Measurements from ENCODE around the gene SPDYE4.
A peak's percentile ranks its signal among the peaks of the same experiment; 100 is the strongest.

Gene SPDYE4

DNA sequence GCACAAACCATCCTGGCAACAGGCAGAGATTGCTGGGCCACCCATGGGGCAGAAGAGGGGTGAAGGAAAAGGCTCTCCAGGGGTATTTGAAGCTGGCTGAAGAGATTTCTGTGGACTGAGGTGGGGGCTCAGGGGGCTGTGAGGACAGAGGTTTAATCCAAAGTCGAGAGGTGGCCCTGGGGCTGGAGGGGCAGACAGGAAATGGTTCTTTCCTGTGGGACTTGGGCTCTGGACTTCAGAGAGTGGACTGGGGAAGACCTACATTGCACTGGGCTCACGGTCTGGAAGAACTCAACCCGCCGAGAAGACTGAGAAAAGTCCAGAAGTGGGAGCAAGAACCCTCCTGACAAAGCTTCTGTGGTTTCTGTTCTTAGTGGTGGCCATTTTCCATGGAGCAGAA, 16.6 kb downstream of the SPDYE4 start:
- no peak for DNase-seq (ENCODE audit: low read depth in 1 of 2, low spot score in 1 of 2)

DNA sequence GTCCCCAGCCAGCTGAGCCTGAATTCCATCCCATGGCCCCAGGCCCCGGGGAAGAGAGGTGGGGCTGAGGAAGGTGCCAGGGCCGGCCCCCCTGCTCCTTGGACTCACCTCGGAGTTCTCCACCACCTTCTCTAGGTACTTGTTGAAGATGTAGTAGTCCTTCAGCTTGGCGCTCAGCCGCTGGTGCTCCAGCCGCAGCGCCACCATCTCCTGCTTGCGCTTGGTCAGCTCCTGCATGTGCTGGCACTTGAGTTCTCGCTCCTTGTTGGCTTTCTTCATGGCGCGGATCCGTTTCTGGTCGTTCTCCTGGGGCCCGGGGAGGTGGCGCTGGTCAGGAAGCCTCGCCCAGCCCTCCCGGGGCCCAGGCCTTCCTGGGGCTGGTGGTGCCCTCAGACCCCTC, 17.0 kb downstream of the SPDYE4 start:
- DNase-seq (ENCODE audit: low read depth in 1 of 2, low spot score in 1 of 2) = no peak

DNA sequence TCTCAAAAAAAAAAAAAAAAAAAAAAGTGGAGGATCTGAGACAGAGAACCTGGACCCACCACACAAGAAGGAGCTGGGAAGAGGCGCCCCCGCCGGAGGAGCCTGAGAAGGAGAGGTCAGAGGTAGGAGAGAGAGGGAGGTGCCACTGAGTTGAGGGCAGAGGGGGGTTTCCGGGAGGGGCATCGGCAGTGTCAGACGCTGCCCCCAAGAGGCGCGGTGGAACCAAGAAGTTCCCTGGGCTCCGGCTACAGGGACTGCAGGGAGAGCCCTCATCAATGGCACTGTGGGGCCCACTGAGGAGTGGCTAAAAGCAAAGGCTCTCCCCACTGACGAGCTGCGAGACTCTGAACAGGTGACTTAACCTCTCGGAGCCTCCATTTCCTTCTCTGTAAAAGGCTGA, 17.9 kb downstream of the SPDYE4 start:
- DNase-seq (ENCODE audit: low read depth in 1 of 2, low spot score in 1 of 2) = peak in 1 of 2 donors; percentile 15

DNA sequence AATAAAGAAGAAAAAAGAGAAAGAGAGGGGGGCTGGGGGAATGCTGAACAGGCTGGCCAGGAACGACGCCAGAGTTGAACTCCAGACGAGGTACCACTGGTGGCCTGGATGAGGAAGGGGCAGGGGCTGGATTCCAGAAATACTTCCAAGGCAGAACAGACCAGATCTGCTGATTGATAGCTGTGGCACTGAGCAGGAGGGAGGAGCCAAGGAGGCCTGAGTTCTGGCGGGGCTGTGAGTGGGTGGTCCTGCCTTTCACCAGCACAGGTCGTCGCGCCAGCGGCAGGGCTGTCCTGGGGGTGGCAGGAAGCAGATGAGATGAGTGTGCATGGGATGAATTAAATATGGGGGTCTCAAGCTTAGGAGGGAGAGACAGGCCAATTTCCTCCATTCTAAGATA, 19.2 kb downstream of the SPDYE4 start:
- DNase-seq (ENCODE audit: low read depth in 1 of 2, low spot score in 1 of 2) = no peak

DNA sequence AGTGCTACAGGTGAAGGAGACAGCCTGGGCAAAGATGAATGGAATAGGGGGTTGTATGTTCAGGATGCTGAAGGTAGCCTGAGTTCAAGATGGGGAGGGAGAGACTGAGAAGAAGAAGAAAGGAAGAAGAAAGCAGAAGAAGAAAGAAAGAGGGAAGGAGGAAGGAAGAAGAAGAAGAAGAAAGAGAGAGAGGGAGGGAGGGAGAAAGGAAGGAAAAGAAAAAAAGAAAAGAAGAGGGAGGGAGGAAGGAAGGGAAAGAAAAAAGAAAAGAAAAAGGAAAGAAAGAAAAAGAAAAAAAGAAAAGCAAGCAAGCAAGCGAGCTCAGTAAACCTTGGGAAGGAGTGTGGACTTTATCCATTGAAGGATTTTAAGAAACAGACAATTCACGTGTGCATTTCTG, 21.6 kb downstream of the SPDYE4 start:
- DNase-seq (ENCODE audit: low read depth in 1 of 2, low spot score in 1 of 2) = no peak

DNA sequence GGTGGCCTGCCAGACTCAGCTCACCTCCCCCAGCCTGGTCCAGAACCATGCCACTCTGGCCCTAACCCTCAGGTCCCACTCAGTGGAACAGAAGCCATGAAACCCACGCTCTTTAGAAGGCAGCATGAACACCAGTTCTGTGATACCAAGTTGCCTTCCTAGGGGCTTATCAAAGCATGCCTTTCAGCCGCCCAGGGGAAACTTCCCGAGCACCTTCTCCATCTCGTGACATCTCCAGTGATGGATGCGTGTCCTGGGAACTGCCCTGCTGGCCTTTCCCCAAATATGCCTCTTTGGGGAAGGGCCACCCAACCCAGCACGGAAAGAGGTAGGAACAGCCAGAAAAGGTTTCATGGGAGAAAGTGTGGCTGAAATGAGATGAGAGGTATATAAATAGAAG, 22.0 kb downstream of the SPDYE4 start:
- DNase-seq (ENCODE audit: low read depth in 1 of 2, low spot score in 1 of 2) = no peak

DNA sequence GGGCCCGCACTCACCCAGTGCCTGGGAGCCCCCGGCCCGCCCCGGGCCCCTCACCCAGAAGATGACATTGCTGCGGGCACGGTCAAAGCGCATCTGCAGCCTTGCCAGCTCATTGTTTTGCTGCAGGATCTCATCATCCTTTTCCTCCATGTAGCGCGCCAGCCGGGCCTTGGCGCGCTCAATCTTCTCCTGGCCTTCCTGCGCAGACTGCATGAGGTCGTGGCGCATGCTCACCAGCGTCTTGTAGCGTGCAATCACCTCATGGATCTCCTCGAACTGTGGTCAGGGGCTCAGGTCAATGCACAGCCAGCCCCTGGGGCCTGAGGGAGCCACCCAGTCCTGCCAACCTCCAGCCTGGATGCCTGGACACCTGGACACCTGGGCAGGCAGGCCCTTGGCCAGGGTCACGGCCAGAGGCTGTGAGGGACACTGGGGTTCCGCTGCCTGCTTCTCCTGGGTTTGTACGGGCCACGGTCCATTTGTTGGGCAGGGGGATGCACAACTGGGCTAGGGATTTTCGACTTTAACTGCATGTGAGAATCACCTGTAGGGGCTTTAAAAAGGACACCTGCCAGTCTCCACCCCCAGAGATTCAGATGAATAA, 22.9 kb downstream of the SPDYE4 start:
- DNase-seq (ENCODE audit: low read depth in 1 of 2, low spot score in 1 of 2) = no peak

DNA sequence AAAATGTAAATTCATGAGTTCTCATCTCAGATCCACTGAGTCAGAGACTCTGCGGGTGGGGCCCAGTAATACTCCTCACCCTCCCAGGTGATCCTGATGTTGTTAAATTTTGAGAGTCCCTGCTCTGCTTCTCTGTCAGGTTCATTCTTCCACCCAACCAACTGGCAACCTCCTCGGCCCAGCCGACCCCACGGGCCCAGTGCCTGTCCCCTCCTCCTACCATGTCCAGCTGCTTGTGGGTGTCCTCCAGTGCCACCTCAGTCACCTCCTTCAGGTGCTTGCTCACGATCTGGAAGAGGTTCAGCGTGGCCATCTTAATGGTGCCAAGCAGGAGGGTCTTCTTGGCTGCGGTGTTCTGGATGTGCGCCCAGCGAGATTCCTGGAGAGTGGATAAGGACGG, 23.5 kb downstream of the SPDYE4 start:
- no peak for DNase-seq (ENCODE audit: low read depth in 1 of 2, low spot score in 1 of 2)

DNA sequence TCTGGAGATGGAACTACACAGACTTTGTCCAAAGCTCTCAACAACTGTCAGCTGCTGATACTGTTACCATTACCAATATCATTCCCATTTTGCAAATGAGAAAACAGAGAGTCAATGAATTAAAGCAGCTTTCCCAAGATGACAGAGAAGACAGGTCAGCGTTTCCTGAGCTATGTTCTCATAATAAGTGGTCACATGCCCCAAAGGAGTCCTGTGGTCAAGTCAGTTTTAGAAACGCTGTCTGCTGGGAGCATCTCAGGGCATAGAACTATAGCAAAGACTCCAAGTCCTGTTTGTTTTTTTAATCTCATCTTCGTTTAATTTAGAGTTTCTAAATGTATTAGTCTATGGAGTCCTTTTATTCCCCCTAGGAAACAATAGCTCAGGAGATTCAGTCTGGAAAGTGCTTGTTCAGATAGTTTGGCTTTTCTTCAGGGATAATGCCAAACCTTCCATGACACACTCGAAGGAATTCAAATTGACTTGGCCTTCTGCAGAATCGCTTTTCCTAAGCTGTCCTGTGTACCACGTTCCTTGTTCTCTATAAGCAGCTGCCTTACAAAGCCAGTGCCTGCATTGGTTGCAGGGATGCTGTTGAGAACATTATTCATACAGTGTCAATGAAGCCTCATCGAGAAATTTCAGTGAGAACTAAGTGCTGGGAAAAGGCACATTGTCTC, 25.8 kb downstream of the SPDYE4 start:
- no peak for DNase-seq (ENCODE audit: low read depth in 1 of 2, low spot score in 1 of 2)

DNA sequence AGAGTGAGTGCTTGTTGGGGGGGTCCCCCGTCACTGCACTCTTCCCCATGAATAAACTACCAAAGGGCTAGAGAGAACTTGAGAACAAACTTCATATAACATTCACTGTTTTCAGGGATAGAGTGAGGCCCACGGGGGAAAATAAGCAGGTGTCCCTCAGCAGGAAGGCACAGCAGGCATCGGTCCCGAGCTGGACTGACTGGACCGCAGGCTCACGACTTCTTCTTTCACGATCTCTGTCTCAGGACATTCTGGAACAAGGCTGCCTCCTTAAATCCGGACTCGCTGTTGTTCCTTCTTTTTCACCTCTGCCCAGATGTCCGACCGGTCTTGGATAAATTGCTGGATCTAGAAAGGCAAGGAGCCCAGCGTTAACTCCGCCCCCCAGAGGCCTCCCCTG, 28.5 kb downstream of the SPDYE4 start:
- DNase-seq (ENCODE audit: low read depth in 1 of 2, low spot score in 1 of 2) = no peak

DNA sequence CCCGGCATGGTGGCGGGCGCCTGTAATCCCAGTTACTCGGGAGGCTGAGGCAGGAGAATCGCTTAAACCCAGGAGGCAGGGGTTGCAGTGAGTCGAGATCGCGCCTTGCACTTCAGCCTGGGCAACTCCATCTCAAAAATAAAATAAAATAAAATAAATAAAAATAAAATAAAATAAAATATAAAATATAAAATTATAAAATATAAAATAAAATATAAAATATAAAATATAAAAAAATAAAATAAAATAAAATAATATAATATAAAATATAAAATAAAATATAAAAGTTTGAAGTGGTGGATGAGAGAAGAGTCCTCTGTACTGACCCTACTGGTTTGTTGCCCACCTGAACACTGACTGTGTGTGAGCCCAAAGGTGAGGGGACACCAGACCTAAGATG, 28.9 kb downstream of the SPDYE4 start:
- no peak for DNase-seq (ENCODE audit: low read depth in 1 of 2, low spot score in 1 of 2)

DNA sequence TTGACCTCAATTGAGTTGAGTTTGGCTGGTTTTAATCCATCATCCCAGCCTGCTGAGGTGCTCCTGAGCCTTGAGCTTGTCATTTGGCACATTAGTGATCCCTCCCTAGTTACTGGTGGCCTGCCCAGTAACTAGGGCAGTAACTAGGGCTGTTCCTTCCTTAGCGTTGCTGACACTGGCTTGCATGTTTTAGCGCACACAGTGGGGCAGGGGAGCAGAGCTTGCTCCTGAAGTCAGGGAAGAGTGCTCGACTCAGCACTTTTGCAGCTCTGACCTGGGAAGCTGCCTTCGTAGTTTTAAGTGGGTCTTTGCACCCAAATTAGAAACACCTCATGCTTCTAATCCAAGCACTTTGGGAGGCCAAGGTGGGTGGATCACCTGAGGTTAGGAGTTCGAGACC, 29.4 kb downstream of the SPDYE4 start:
- DNase-seq (ENCODE audit: low read depth in 1 of 2, low spot score in 1 of 2) = no peak

DNA sequence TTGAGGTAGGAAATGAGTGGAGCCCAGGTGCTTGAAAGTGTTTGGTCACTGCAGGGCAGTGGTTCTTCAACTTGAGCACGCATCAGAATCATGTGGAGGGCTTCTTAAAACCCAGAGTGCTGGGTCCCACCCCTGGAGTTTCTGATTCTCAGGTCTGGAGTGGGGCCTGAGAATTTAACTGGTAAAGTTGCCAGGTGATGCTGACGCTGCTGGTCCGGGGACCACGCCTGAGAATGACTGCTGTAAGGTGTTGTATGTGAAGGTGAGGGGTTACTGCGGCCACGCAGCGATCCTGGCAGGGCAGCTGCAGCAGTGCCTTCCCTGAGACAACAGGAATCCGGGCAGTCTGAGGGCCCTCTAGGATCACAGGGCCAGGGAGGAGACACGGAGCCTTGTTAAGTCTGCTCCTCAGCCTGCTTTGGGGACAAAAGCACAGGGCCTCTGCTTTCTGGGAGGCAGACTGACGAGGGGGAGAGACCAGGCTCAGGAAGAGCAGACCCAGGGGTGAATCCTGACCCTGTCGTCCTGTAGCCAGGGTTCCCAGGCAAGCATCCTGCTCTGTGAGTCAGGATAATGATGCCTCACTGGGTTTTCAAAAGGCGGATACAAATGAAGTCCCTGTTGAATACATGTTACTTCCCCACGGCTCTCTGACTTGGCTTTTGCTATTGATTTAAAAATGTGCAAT, 30.0 kb downstream of the SPDYE4 start:
- no peak for DNase-seq (ENCODE audit: low read depth in 1 of 2, low spot score in 1 of 2)

DNA sequence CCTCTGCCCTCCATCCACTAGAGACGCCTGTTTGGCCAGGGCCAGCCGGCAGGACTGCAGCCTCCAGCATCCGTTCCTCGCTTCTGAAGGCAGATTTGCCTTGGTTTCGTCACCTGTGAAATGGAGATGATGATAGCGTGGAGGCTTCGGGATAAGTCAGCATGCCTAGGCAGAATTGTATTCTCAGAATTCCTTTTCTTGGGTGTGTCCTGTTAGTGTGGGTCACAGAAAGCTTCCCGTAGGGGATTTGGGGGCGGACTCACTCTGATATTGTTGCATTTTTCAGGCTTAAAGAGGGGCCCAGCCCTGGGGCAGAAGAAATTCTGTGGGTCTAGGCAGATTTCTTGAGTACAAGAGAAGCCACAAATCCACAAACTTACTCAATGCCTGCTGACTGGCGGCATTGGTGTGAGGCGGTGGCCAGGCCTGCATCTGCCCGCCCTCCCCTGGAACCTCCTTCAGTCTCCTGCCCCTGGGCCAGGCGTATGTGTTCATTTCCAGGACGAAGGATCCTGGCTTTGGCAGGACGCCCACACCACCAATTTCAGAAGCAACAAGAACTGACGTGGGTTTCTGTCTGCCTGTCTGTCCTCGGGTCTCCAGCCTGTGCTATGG, 31.3 kb downstream of the SPDYE4 start:
- DNase-seq (ENCODE audit: low read depth in 1 of 2, low spot score in 1 of 2) = no peak

DNA sequence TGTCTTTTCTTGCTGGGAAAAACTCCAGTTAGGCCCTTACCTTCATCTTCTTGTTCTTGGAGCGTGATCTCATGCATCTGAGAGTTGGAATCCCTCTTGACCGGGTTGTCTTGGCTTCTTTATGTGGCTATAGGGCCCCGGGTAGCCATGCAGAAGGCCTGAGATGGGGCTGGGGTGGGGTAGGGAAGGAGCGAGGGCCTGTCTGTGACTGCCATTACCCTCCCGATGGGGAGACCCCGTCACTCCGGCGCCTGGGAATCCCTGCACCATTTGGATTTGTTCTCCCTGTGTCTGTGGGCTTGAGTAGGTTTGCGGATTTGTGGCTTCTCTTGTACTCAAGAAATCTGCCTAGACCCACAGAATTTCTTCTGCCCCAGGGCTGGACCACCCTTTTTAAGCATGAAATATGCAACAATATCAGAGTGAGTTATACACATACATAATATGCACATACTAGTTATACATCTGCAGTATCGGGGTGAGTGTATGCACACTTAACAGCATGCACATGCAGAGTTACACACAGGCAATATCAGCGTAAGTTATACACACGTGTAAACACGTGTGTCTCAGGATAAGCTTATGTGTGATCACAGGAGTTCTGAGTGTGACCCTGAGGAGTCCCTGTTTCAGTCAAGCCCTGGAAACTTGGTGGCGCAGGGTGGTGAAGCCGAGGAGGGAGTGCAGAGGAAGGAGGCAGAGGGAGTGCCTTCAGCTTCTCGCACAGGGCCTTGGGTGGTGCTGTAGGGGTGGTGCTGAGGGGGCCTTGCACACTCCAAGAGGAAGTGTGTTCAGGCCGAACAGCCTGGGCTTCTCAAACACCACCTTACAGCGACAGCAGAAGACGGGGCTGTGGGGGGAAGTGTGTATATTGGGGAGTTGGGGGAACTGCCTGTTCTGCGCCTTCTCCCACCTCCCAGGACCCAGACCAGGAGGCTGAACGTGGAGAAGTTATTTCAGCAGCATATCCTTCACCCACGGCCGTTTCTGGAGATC, 32.2 kb downstream of the SPDYE4 start:
- DNase-seq (ENCODE audit: low read depth in 1 of 2, low spot score in 1 of 2) = no peak

DNA sequence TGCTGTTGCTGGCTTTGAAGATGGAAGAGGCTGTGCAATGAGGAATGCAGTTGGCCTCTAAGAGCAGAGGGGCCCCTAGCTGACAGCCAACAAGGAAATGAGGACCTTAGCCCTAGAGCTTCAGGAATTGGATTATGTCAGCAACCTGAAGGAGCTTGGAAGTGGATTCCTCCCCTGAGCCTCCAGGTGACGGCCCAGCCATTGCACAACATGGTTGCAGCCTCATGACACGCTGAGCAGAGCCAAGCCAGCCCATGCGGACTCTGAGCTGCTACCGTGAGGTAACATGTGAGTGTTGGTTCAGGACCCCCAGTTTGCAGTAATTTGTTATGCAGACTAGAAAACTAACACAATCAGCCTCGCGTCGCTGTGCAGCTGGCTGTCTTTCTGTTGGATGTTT, 33.9 kb downstream of the SPDYE4 start:
- no peak for DNase-seq (ENCODE audit: low read depth in 1 of 2, low spot score in 1 of 2)

DNA sequence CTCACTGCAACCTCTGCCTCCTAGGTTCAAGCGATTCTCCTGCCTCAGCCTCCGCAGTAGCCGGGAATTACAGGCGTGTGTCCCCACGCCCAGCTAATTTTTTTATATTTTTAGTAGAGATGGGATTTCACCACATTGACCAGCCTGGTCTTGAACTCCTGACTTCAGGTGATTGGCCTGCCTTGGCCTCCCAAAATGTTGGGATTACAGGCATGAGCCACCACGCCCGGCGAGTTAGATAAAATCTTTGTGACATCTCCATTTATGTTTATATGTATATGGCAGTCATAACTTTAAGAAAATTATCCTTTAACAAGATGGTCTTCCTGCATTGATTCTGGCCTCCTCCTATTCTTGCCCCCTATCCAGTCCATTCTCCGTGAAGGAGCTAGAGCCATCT, 37.8 kb downstream of the SPDYE4 start:
- DNase-seq (ENCODE audit: low read depth in 1 of 2, low spot score in 1 of 2) = no peak

DNA sequence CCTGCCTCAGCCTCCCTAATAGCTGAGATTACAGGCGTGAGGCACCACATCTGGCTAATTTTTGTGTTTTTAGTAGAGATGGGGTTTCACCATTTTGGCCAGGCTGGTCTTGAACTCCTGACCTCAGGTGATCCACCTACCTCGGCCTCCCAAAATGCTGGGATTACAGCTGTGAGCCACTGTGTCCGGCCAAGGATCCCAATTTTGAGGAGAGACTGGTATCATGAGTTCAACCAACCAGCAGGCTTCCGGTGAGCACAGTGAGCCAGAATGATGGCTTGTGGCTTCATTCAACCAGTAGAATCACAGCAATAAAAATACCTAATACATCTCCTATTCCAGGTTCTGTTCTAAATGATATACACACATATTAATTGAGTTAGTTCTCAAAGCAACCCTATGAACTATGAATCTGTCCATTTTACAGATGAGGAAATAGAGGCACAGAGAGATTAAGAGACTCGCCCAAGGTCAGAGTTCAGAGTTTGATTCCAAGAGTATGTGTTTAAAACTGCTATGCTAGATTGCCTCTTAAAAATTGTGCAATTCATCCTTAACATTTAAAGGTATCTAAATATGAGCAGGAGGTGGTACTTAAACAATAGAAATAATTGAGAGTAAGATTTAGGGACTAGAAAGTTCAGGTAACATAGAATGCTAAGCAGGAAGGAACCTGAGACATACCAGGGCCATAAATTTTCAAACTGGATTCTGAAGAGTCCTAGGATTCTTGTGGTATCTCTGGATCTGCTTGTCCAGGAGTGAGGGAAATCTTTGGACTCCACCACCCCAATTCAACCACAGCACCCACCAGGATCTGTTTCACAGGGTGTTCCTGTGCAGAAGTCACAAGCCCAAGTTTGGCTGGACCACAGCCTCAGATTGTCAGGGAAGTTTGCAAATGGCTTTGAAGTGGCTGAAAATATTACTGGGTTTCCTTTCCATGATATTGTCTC, 38.8 kb downstream of the SPDYE4 start:
- no peak for DNase-seq (ENCODE audit: low read depth in 1 of 2, low spot score in 1 of 2)

DNA sequence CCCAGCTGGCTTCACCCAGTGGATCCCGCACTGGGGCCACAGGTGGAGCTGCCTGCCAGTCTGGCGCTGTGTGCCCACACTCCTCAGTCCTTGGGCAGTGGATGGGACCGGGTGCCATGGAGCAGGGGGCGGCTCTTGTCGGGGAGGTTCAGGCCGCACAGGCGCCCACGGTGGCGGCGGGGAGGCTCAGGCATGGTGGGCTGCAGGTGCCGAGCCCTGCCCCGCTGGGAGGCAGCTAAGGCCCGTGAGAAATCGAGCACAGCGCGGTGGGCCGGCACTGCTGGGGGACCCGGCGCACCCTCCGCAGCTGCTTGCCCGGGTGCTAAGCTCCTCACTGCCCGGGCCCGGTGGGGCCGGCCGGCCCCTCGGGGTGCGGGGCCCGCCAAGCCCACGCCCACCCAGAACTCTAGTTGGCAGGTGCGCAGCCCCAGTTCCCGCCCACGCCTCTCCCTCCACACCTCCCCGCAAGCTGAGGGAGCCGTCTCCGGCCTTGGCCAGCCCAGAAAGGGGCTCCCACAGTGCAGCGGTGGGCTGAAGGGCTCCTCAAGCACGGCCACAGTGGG, 40.3 kb downstream of the SPDYE4 start:
- no peak for DNase-seq (ENCODE audit: low read depth in 1 of 2, low spot score in 1 of 2)

DNA sequence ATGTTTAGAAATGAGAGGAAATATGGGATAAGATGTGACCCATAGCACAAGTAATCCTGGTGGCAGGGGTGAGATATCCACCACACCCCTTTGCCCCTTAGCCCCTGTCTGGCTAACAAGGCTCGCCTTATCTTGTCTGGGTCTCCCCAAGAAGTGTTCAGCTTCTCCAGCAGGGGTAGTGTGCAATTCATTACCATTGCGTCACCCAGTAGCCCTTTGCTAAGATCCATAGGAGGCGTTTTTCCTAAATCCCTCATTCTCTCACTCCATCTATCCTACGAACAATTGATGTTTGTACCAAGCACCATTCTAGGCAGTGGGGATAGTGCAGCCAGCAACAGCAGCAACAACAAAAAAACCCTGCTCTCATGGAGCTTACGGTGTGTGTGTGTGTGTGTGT, 44.5 kb downstream of the SPDYE4 start:
- no peak for DNase-seq (ENCODE audit: low read depth in 1 of 2, low spot score in 1 of 2)

All from activated T-helper 1 cell treated with anti-CD3 and anti-CD28 coated beads, Interleukin-2, amount 50 U/mL, for 16 hours (primary cell).